ENCODE data around the gene SLC26A3.

The SLC26A3 gene

DNA sequence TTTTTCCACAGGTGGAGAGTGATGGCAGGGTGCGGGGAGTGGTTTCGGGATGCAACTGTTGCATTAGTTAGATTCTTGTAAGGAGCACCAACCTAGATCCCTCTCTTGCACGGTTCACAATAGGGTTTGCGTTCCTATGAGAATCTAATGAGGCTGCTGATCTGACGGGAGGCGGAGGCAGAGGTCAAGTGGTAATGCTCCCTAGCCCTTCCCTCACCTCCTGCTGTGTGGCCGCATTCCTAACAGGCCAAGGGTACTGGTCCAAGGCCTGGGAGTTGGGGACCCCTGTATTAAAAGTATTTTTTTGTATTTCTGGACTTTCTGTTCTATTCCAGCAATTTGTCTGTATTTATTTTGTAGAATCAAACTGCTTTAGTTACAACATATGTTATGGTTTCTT lies 51.9 kb downstream of the SLC26A3 start:
- DNase-seq (ENCODE audit: low spot score), result no peak

DNA sequence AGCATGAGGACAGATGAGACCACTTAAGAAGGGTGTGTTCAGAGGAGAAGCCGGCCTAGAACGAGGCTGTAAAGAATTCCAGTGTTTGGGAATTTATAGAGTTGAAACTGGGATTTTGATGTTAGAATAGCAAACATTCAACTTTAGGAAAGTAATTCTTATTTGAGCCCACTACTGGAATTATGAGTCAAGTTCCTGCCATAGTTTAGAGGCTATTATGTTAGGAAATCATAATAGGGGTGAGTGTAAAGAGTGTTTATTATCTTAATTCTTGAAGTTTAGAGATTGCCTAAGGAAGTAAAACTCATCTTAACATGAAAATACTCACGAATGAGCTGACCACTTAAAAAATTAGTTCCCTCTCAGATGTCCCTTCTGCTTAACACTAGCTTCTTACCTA lies 57.0 kb downstream of the SLC26A3 start:
- DNase-seq (ENCODE audit: low spot score), result no peak

DNA sequence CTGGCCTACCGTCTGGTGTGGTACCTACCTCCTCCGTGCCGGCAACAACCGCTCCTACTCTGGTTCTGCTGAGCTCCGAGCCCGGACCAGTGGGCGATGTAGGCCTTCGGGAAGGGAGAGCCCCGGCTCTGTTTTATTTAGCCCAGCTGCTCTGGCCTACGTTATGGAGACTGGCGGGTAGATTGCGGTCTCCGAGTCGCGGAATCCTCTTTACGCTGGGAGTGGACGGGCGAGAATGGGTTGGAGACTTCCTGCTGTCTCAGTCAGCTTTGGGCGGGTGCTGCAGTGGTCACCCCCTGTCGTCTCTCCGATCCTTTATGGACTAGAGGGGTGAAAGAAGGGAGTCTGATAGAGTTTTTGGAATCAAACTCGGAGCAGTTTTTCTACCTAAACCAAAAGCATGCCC lies 58.7 kb downstream of the SLC26A3 start:
- no peak for DNase-seq (ENCODE audit: low spot score)

DNA sequence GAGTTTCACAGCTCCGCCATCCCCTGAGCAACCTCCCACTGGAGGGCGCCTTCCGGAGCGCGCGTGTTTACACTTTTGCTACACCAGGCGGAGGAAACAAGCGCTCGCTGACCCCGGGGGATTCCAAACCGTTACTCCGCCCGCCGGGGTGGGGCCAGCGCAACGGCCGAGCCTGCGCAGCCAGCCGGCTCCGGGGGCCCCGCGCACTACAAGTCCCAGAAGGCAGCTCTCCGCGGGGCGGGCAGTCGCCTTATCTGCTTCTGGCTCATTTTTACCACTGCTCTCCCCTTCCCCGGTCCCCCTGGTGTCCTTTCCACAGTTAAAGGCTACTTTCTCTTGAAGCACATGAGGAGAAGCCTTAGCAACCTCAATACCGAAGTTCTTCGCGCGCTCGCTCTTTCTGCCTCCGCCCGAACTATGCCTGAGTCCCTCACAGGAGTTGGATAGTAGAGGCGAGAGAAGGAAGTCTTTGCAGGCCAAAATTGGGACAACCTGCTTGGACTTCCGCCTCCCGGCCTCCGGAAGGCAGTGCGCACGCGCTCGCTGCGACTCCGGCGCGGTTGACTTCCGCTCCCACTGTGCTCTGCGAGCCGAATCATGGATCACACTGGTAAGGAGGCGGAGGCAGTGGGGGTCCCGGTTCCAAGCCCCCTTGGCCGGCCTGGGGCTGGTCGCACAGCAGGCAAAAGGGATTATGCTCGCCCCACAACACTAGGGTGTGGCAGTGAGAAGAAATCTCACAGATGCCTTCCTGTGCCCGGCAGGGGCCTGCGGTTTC lies 59.3 kb downstream of the SLC26A3 start, which contains the start of gene CBLL1:
CBLL1 (plus strand) TSS at position 576 of the 778 bp plus-strand sequence; CDS start at position 598, 22 bp downstream.
- DNase-seq (ENCODE audit: low spot score), result peak; percentile 95

DNA sequence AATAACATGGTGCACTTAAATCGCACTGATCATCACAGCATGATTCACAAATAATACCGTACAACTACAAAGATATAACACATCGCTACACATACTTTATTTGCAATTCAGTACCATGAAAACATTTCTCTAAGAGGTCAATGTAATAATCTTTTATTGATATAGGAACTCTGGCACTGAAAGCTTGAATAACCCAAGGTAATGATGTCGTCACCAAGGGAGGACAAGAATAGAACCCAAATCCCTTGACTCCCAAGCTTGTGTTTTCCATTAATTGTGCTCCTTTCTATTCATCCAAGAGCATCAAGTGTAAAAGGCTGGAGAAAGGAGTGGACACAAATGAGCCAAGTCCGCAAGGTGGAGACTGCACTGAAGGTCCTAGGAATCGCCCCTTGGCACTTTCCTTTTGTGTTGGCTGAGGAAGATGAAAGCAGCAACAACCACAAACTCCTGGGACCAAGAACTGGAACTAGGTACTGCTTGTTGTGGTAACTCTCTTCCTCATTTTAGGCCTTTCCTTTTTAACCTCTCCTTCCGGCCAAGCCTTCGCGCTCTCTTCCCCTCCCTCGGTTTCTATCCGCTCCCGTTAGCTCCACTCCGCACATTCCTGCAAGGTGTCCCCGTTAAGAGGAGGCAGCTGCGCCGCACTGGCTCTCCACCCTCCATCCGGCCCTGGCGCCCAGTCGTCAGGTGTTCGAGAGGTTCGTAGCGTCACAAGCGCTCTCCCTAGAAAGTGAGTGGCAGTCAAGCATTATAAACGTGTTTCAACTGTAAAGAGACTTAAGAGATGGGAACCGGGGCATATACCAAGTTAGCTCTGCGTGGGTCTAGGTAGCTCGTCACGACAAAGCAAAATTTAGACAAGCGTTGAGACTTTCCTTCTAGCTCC lies 60.1 kb downstream of the SLC26A3 start:
- no peak for DNase-seq (ENCODE audit: low spot score)

DNA sequence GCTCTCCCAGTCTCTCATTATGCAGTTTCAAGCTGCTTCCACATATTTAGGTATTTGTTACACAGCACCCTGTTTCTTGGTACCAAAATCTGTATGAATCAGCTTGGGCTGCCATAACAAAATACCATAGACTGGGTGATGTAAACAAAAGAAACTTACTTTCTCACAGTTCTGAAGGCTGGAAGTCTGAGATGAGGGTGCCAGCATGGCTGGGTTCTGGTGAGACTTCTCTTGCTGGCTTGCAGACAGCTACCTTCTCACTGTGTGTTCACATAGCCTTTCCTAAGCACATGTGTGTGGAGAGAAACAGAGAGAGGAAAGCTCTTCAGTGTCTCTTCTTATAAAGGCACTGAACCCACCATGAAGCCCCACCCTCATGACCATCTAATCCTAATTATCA lies 74.7 kb downstream of the SLC26A3 start:
- DNase-seq (ENCODE audit: low spot score), result no peak

DNA sequence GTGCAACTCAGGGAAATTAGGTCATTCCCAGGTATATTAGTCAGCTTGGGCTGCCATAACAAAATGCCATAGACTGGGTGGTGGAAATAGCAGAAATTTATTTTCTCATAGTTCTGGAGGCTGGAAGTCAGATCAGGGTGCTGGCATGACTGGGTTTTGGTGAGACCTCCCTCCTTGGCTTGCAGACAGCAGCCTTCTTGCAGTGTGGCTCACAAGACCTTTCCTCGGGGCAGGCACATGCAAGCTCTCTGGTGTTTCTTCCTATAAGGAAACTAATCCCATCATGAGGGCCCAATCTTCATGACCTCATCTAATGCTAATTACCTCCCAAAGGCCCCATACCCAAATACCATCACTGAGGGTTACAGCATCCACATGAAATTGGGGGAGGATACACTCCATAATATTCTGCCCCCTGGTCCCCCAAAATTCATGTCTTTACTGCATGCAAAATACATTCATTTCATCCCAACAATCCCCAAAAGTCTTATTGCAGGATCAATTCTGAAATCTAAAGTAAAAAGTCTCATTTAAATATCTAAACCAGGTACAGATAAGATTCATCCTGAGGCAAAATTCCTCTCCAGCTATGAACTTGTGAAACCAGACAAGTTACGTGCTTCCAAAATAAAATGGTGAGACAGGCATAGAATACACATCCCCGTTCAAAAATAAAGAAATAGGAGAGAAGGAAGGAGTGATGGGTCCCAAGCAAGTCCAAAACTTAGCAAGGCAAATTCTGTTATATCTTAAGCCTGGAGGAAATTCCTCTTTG lies 76.5 kb downstream of the SLC26A3 start:
- DNase-seq (ENCODE audit: low spot score), result no peak

DNA sequence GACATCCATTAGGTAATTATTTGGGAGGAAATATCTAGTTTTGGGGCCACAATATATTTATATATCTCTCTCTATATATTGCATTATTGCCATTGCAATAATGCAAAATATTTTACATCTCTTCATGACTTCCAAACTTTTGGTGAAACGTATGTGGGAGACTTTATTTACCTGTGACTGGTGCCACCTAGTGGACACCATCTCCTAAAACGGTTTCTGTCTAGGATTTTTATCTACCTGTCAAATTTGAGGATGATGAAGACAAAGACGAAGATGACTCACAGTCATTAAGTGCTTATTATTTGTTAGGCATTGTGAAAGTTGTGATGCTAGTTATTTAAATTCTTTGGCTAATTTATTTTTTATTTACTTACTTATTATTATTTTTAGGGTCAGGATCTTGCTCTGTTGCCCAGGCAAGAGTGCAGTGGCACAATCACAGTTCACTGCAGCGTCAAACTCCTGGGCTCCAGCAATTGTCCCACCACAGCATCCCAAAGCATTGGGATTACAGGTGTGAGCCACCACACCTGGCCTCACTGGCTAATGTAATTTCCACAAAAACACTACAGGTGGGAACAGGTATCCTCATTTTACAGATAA lies 77.8 kb downstream of the SLC26A3 start:
- DNase-seq (ENCODE audit: low spot score), result peak; percentile 56

DNA sequence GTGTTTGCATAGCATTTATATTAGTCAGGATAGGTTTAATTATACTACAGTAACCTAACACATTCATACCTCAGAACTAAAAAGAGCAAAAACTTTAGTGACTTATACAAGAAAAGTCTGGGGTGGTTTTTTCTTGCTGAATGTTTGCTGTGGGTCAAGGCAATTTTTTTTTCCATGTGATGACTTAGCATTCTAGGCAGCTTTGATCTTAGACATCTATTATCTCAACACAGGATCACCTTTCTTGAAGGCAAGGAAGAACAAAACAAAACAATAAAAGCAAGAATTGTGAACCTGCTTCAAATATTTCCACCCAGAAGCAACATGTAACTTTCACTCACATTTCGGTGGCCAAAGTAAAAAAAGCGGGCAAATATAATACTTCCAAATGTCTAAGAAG lies 79.8 kb downstream of the SLC26A3 start:
- DNase-seq (ENCODE audit: low spot score), result no peak

DNA sequence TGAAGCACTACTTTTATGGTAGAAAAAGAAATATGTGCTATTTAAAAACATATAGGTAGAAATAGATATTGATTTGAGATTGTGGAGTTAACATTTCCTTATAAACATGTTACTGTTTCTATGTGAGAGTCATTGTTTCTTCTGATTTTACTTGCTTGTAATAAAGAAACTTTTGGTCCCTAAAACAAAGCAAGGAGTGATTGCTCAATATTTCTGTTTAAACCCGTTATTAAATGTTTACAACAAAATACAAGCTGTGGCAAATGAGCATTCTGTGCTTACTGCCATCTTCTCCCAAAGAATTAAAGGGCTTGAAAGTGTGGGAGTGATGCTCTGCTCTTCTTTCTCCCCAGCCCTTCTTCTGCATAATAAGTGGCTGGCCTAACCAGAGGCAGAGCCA lies 81.7 kb downstream of the SLC26A3 start:
- DNase-seq (ENCODE audit: low spot score), result no peak

DNA sequence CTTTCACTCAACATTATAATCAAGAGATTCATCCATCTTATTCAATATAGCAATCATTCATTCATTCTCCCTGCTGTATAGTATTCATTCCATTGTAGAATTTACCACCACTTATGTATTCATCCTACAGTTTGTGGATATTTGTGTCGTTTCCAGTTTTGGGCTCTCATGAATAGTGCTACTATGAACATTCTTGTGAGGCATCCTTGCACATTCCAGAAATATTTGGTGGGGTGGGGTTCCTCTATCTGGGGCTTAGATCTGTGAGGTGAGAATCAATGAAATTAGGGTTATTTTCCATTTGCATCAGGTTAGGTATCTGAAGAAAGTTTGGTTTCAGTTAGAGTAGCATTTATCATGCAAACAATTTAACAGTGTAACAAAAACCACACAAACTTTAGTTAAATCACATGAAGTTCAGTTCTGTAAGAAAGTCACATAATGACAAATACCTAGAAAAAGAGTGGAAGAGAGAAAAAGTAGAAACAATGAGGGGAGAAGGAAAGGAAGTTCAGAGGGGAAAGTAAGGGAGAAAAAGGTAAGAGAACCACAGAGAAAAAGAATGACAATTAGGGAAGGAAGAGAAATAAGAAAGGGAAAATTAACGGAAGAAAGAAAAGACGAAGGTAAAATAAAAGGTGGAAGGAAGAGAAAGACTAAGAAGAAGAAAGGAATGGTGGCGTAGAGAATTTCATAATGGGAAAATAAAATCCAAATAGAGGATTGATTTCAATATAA lies 84.4 kb downstream of the SLC26A3 start:
- no peak for DNase-seq (ENCODE audit: low spot score)

DNA sequence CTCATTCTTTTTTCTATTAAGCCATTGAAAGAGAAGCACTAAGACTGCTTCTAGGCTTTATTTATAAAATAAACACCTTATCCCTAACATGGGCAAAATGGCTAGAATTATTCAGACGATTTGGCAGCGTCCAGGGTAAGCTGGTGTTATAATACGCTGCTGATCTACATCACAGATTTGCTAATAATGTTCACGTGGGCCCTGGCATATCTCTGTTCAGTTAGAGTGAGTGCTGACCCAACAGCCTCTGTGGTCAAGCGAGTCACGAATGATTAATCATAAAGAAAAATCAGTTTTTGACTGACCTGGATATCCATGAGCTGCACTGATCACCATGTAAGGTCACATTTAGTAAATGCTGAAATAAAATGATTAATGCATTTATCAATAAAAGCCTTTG lies 87.5 kb downstream of the SLC26A3 start:
- no peak for DNase-seq (ENCODE audit: low spot score)

Data from SK-N-DZ (cell line).